ENCODE measurements around the gene WWOX. TPM values are rescaled to one million over a fixed set of nuclear protein-coding genes. Genes with fewer than 3 reads are reported as not detected.

Gene WWOX
- total and polyA plus RNA-seq, 2 donors (not counting 1 experiment from before 2014, with no cell fraction given) = 10.5 to 42.3 TPM

DNA sequence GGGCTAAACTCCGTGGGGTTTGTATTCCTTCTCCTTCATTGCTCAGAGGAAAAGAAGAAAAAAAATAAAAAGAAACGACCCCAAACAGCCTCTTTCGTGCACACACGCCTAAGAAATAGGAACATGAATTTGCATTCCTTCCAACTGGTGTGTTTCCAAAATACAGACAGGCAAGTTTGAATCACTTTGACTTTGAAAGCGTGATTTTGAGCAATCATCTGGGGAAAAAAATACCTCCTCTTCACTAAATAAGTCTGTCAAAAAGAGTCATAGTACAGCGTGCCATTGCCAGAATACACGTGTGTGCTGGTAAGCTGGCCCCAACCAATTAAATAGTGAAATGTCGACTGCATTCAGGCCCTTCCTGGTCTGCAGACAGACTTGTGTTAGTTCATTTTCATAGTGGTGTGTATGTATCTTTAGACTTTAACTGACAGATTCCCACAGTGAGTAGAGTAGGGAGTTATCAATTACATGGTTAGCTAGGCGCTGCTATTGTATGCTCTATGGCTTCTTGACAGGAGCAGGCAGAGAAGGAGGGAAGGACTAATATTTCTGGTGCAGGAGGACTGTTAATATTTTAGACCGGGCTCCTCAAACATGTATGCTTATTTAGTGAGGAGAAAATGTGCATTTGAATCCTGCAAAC, 882.8 kb downstream of the WWOX start:
- no peak overlapping the region for H3K27ac ChIP-seq (ENCODE audit: low read length in 2 of 2)
- TF ChIP-seq CTCF (IDR thresholded peaks at IDR 0.05) = no peak
- no peak for TF ChIP-seq EZH2 (IDR thresholded peaks at IDR 0.05; ENCODE audit: borderline replicate concordance, insufficient read depth, low read depth, low read length, poor library complexity, severe bottlenecking)
- H3K4me3 Mint-ChIP-seq = no peak overlapping the region
- H2AFZ ChIP-seq (ENCODE audit: insufficient read depth, low read depth, low read length, poor library complexity, severe bottlenecking) = no peak overlapping the region
- H3K4me1 ChIP-seq (ENCODE audit: control insufficient read depth in 2 of 2, insufficient read depth in 2 of 2, low read length in 2 of 2) = no peaks in the 10 kb centered on the region
- no peaks in the 10 kb centered on the region for H3K9me3 Mint-ChIP-seq (ENCODE audit: insufficient read depth)
- ChIA-PET POLR2A (no interaction called here), CTCF (interaction anchor here (1.4 kb wide), 1 partner anchor 18 kb away, joined by 3 read pairs; no protein-coding TSS in a partner anchor)
- H3K27ac Mint-ChIP-seq = no peak overlapping the region
- H3K4me1 Mint-ChIP-seq = no peaks in the 10 kb centered on the region
- no peaks in the 10 kb centered on the region for H3K27me3 Mint-ChIP-seq
- no peaks in the 10 kb centered on the region for H4K20me1 ChIP-seq (ENCODE audit: control insufficient read depth, insufficient read depth, low read length, poor library complexity, severe bottlenecking)
- H3K36me3 ChIP-seq (replicated peaks in 1 of 2; ENCODE audit: control extremely low read depth in 1 of 2, control insufficient read depth in 1 of 2, extremely low read depth in 1 of 2, insufficient read depth in 2 of 2, low read length in 1 of 2) = no peaks in the 10 kb centered on the region
- no peak overlapping the region for H3K4me2 ChIP-seq (replicated peaks; ENCODE audit: low read depth, low read length, poor library complexity, severe bottlenecking)
- ATAC-seq (ENCODE audit: low read depth) = no peak
- H3K4me3 ChIP-seq (ENCODE audit: control extremely low read depth in 1 of 5, extremely low read depth in 1 of 5, insufficient read depth in 1 of 5, low read depth in 2 of 5, low read length in 4 of 5) = no peak overlapping the region
- intact Hi-C loops (cut with micrococcal nuclease) = no loop called here
- no peak for DNase-seq
- peaks cover 0 to 4% (median 0%) of the 10 kb centered on the region in 4 experiments for H3K27me3 ChIP-seq (replicated peaks in 1 of 4; ENCODE audit: control extremely low read depth in 1 of 4, control insufficient read depth in 3 of 4, insufficient read depth in 4 of 4, low read length in 3 of 4)
- peaks cover 0 to 8% (median 4%) of the 10 kb centered on the region in 3 donors for H3K9me3 ChIP-seq (ENCODE audit: control extremely low read depth in 1 of 3, control insufficient read depth in 2 of 3, insufficient read depth in 1 of 3, low read length in 2 of 3)
- no peak overlapping the region for H3K9ac ChIP-seq (ENCODE audit: low read length)
- 95% methylated on average over 4 of the region's 10 CpGs for WGBS (ENCODE audit: insufficient coverage)
- H3K79me2 ChIP-seq (ENCODE audit: control insufficient read depth, insufficient read depth, low read length) = no peaks in the 10 kb centered on the region

DNA sequence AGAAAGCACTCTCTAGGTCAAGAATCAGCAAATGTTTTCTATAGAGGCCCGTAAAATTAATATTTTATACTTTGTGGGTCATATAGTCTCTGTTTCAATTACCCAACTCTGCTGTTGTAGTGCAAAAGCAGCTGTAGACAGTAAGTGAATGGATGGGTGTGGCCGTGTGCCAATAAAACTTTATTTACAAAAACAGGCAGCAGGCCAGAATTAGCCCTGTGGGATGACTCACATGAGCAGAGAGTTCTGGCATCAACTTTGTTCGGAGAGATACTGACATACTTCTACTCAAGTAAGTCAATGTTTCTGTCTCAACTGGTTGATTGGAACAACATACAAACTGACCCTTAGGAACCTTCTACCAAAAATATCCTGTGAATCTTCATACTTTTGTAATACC, 884.9 kb downstream of the WWOX start:
- no peak for ATAC-seq (ENCODE audit: low read depth)
- H3K27ac Mint-ChIP-seq = no peak overlapping the region
- no peaks in the 10 kb centered on the region for H3K27me3 Mint-ChIP-seq
- no peak overlapping the region for H2AFZ ChIP-seq (ENCODE audit: insufficient read depth, low read depth, low read length, poor library complexity, severe bottlenecking)
- no peak overlapping the region for H3K4me2 ChIP-seq (replicated peaks; ENCODE audit: low read depth, low read length, poor library complexity, severe bottlenecking)
- H3K4me3 ChIP-seq (ENCODE audit: control extremely low read depth in 1 of 5, extremely low read depth in 1 of 5, insufficient read depth in 1 of 5, low read depth in 2 of 5, low read length in 4 of 5) = no peak overlapping the region
- WGBS (ENCODE audit: insufficient coverage) = no CpG with 5 or more reads among the region's 3 CpGs
- no peak overlapping the region for H3K9ac ChIP-seq (ENCODE audit: low read length)
- no peak overlapping the region for H3K27ac ChIP-seq (ENCODE audit: low read length in 2 of 2)
- peaks cover 2% of the 10 kb centered on the region in 2 donors for H3K4me1 ChIP-seq (ENCODE audit: control insufficient read depth in 2 of 2, insufficient read depth in 2 of 2, low read length in 2 of 2)
- no peak for TF ChIP-seq EZH2 (IDR thresholded peaks at IDR 0.05; ENCODE audit: borderline replicate concordance, insufficient read depth, low read depth, low read length, poor library complexity, severe bottlenecking)
- TF ChIP-seq CTCF (IDR thresholded peaks at IDR 0.05) = no peak
- H3K4me3 Mint-ChIP-seq = no peak overlapping the region
- H3K36me3 ChIP-seq (replicated peaks in 1 of 2; ENCODE audit: control extremely low read depth in 1 of 2, control insufficient read depth in 1 of 2, extremely low read depth in 1 of 2, insufficient read depth in 2 of 2, low read length in 1 of 2) = no peaks in the 10 kb centered on the region
- POLR2A ChIA-PET = no interaction called here
- H4K20me1 ChIP-seq (ENCODE audit: control insufficient read depth, insufficient read depth, low read length, poor library complexity, severe bottlenecking) = no peaks in the 10 kb centered on the region
- H3K9me3 Mint-ChIP-seq (ENCODE audit: insufficient read depth) = no peaks in the 10 kb centered on the region
- CTCF ChIA-PET = no interaction called here
- H3K4me1 Mint-ChIP-seq = peaks cover 6% of the 10 kb centered on the region
- intact Hi-C loops (cut with micrococcal nuclease) = no loop called here
- H3K27me3 ChIP-seq (replicated peaks in 1 of 4; ENCODE audit: control extremely low read depth in 1 of 4, control insufficient read depth in 3 of 4, insufficient read depth in 4 of 4, low read length in 3 of 4) = peaks cover 0 to 4% (median 0%) of the 10 kb centered on the region in 4 experiments
- H3K79me2 ChIP-seq (ENCODE audit: control insufficient read depth, insufficient read depth, low read length) = no peaks in the 10 kb centered on the region
- DNase-seq = no peak
- H3K9me3 ChIP-seq (ENCODE audit: control extremely low read depth in 1 of 3, control insufficient read depth in 2 of 3, insufficient read depth in 1 of 3, low read length in 2 of 3) = peaks cover 0 to 8% (median 4%) of the 10 kb centered on the region in 3 donors
